HepG2 (cell line): Measurements from ENCODE around the gene SLC13A2. TPM values are rescaled to one million over a fixed set of nuclear protein-coding genes. Genes with fewer than 3 reads are reported as not detected.

Experiments
- FOXO1 ChIP-seq: sonication (generic); formaldehyde crosslinking; IDR thresholded peaks from 2 replicates; pipeline ENCODE4 v1.4.0; 2020; ENCODE audit warnings: missing genetic modification reagents
- ISL2 ChIP-seq: sonication (generic); formaldehyde crosslinking; IDR thresholded peaks from 2 replicates; pipeline ENCODE4 v1.5.0; 2020; ENCODE audit warnings: missing genetic modification reagents
- KLF11 ChIP-seq: IDR thresholded peaks from 2 replicates; pipeline ENCODE4 v1.6.1; 2016; ENCODE audit warnings: missing compliant biosample characterization
- PHF21A ChIP-seq: sonication (generic); formaldehyde crosslinking; IDR thresholded peaks from 2 replicates; pipeline ENCODE4 v1.5.0; 2020; ENCODE audit warnings: mild to moderate bottlenecking, missing genetic modification reagents
- SPEN ChIP-seq: sonication (generic); formaldehyde crosslinking; IDR thresholded peaks from 2 replicates; pipeline ENCODE4 v1.5.1; 2020; ENCODE audit warnings: low read depth, mild to moderate bottlenecking, missing genetic modification reagents
- XRCC5 ChIP-seq: fragments of 200-400 bp; formaldehyde crosslinking; optimal IDR thresholded peaks from 2 replicates; pipeline ENCODE3; 2017; ENCODE audit warnings: mild to moderate bottlenecking, low read length
- ZNF350 ChIP-seq: sonication (generic); formaldehyde crosslinking; IDR thresholded peaks from 2 replicates; pipeline ENCODE4 v1.4.0; 2020; ENCODE audit warnings: mild to moderate bottlenecking, low read depth, missing genetic modification reagents, borderline replicate concordance
- ZNF780A ChIP-seq: sonication (generic); formaldehyde crosslinking; IDR thresholded peaks from 2 replicates; pipeline ENCODE4 v1.8.0; 2022; ENCODE audit warnings: mild to moderate bottlenecking, missing genetic modification reagents, moderate library complexity
- polyA plus RNA-seq, 8 experiments: library from polyadenylated mRNA; depleted of rRNA in 3 of 8; stranded (reverse) in 7 of 8; unstranded in 1 of 8; fragments of >200 nt; fragmentation: Illumina TruSeq in 4 of 8; extraction: Trizol in 4 of 8; gene quantifications; 2 replicates each; pipeline versions ENCODE4 v1.2.1 to v1.2.3, GENCODE V29; 2011 to 2016; ENCODE audit warnings: low read depth in 4 of 8, missing spikeins in 1 of 8, mixed read lengths in 1 of 8; ENCODE audit not compliant: insufficient read depth in 1 of 8
- total RNA-seq, 5 experiments: library from RNA; depleted of rRNA; stranded (reverse); fragments of >200 nt; fragmentation: Illumina TruSeq; extraction: Trizol; gene quantifications; 2 replicates each; pipeline ENCODE4 v1.2.3, GENCODE V29; 2016; ENCODE audit warnings: low read depth in 1 of 5
- TF ChIP-seq, protein P1 (sequence below): sonication (generic); formaldehyde crosslinking; IDR thresholded peaks from 2 replicates; pipeline ENCODE4 v1.5.0; 2020; ENCODE audit warnings: missing genetic modification reagents
- TF ChIP-seq, protein P2 (sequence below): sonication (generic); formaldehyde crosslinking; IDR thresholded peaks from 2 replicates; pipeline ENCODE4 v1.5.1; 2020; ENCODE audit warnings: mild to moderate bottlenecking, missing genetic modification reagents, borderline replicate concordance
- TF ChIP-seq, protein P3 (sequence below): sonication (generic); formaldehyde crosslinking; IDR thresholded peaks from 2 replicates; pipeline ENCODE4 v1.5.0; 2020; ENCODE audit warnings: missing genetic modification reagents
- TF ChIP-seq, protein P4 (sequence below): sonication (generic); formaldehyde crosslinking; IDR thresholded peaks from 2 replicates; pipeline ENCODE4 v1.4.0; 2020; ENCODE audit warnings: mild to moderate bottlenecking, missing genetic modification reagents

The SLC13A2 gene
- total and polyA plus RNA-seq, 2 of the 13 experiments (the other 11 are each of a cell fraction or from before 2014, with no cell fraction given): 0.07 TPM; not detected in 1

DNA sequence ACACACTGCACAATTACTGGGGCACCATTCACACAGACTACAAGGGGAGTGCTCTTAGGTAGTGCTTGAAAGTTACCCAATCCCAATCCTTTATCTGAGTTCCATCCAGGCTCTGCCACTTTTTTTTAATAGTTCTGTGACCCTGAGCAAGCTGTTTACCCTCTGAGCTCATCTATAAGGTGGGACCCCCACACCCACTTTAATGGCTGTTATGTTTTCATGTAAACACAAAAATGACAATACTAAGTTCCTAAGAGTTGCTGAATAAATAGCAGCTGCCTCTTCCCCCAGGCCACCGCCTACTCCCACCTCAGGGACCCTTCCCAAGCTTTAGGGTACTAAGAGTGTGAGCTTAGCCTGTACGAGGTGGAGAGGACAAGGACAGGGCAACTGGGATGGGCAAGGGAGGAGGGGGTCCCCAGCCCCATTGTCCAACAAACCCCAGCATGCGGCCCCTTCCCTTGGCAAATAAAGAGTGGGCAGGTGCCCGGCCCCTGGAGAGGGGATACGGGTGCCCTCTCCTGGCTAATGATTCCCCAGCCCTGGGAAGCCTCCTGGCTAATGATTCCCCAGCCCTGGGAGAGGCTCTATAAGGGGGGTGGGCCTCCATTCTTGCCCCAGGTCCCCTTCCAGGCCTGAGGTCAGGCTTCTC, 14.6 kb downstream of the SLC13A2 start (continued):
- TF ChIP-seq KLF11 (CRISPR knock-in tag) (no peak), XRCC5 (peak; percentile 7), ISL2 (no peak), PHF21A (CRISPR knock-in tag) (peak; percentile 44; the same call in 1 of the 2 replicates), SPEN (no peak), FOXO1 (CRISPR knock-in tag) (no peak), ZNF780A (CRISPR knock-in tag) (no peak), ZNF350 (CRISPR knock-in tag) (no peak)
- TF ChIP-seq, protein P1, sequence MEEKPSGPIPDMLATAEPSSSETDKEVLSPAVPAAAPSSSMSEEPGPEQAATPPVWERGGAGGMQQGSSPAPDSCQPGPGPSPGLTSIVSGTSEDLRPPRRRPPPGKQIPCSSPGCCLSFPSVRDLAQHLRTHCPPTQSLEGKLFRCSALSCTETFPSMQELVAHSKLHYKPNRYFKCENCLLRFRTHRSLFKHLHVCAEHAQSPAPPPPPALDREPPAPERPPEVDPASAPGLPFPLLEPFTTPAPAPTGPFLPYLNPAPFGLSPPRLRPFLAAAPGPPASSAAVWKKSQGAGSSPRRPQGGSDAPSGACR (CRISPR knock-in tag): 0 out of 2 replicates have a peak, but pooled peaks have one; percentile 19
- TF ChIP-seq, protein P2, sequence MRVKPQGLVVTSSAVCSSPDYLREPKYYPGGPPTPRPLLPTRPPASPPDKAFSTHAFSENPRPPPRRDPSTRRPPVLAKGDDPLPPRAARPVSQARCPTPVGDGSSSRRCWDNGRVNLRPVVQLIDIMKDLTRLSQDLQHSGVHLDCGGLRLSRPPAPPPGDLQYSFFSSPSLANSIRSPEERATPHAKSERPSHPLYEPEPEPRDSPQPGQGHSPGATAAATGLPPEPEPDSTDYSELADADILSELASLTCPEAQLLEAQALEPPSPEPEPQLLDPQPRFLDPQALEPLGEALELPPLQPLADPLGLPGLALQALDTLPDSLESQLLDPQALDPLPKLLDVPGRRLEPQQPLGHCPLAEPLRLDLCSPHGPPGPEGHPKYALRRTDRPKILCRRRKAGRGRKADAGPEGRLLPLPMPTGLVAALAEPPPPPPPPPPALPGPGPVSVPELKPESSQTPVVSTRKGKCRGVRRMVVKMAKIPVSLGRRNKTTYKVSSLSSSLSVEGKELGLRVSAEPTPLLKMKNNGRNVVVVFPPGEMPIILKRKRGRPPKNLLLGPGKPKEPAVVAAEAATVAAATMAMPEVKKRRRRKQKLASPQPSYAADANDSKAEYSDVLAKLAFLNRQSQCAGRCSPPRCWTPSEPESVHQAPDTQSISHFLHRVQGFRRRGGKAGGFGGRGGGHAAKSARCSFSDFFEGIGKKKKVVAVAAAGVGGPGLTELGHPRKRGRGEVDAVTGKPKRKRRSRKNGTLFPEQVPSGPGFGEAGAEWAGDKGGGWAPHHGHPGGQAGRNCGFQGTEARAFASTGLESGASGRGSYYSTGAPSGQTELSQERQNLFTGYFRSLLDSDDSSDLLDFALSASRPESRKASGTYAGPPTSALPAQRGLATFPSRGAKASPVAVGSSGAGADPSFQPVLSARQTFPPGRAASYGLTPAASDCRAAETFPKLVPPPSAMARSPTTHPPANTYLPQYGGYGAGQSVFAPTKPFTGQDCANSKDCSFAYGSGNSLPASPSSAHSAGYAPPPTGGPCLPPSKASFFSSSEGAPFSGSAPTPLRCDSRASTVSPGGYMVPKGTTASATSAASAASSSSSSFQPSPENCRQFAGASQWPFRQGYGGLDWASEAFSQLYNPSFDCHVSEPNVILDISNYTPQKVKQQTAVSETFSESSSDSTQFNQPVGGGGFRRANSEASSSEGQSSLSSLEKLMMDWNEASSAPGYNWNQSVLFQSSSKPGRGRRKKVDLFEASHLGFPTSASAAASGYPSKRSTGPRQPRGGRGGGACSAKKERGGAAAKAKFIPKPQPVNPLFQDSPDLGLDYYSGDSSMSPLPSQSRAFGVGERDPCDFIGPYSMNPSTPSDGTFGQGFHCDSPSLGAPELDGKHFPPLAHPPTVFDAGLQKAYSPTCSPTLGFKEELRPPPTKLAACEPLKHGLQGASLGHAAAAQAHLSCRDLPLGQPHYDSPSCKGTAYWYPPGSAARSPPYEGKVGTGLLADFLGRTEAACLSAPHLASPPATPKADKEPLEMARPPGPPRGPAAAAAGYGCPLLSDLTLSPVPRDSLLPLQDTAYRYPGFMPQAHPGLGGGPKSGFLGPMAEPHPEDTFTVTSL (CRISPR knock-in tag): no peak
- TF ChIP-seq, protein P3, sequence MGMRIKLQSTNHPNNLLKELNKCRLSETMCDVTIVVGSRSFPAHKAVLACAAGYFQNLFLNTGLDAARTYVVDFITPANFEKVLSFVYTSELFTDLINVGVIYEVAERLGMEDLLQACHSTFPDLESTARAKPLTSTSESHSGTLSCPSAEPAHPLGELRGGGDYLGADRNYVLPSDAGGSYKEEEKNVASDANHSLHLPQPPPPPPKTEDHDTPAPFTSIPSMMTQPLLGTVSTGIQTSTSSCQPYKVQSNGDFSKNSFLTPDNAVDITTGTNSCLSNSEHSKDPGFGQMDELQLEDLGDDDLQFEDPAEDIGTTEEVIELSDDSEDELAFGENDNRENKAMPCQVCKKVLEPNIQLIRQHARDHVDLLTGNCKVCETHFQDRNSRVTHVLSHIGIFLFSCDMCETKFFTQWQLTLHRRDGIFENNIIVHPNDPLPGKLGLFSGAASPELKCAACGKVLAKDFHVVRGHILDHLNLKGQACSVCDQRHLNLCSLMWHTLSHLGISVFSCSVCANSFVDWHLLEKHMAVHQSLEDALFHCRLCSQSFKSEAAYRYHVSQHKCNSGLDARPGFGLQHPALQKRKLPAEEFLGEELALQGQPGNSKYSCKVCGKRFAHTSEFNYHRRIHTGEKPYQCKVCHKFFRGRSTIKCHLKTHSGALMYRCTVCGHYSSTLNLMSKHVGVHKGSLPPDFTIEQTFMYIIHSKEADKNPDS (CRISPR knock-in tag): 0 out of 2 replicates have a peak, but pooled peaks have one; percentile 16
- TF ChIP-seq, protein P4, sequence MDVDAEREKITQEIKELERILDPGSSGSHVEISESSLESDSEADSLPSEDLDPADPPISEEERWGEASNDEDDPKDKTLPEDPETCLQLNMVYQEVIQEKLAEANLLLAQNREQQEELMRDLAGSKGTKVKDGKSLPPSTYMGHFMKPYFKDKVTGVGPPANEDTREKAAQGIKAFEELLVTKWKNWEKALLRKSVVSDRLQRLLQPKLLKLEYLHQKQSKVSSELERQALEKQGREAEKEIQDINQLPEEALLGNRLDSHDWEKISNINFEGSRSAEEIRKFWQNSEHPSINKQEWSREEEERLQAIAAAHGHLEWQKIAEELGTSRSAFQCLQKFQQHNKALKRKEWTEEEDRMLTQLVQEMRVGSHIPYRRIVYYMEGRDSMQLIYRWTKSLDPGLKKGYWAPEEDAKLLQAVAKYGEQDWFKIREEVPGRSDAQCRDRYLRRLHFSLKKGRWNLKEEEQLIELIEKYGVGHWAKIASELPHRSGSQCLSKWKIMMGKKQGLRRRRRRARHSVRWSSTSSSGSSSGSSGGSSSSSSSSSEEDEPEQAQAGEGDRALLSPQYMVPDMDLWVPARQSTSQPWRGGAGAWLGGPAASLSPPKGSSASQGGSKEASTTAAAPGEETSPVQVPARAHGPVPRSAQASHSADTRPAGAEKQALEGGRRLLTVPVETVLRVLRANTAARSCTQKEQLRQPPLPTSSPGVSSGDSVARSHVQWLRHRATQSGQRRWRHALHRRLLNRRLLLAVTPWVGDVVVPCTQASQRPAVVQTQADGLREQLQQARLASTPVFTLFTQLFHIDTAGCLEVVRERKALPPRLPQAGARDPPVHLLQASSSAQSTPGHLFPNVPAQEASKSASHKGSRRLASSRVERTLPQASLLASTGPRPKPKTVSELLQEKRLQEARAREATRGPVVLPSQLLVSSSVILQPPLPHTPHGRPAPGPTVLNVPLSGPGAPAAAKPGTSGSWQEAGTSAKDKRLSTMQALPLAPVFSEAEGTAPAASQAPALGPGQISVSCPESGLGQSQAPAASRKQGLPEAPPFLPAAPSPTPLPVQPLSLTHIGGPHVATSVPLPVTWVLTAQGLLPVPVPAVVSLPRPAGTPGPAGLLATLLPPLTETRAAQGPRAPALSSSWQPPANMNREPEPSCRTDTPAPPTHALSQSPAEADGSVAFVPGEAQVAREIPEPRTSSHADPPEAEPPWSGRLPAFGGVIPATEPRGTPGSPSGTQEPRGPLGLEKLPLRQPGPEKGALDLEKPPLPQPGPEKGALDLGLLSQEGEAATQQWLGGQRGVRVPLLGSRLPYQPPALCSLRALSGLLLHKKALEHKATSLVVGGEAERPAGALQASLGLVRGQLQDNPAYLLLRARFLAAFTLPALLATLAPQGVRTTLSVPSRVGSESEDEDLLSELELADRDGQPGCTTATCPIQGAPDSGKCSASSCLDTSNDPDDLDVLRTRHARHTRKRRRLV (CRISPR knock-in tag): 0 out of 2 replicates have a peak, but pooled peaks have one; percentile 1
